GM19025 (cell line): ENCODE results near the gene IZUMO3.
"Not testable (repeated sequence)": the region's sequence is repeated elsewhere in the genome, so short reads cannot be mapped to it uniquely, and the experiment has no call there.

Source experiments
- ATAC-seq: cut with Tn5 transposase; IDR thresholded peaks from one replicate; pipeline ENCODE4 v1.9.1; 2021; ENCODE audit warnings: mild to moderate bottlenecking, low read depth, moderate library complexity; ENCODE audit not compliant: unreplicated experiment

IZUMO3 gene

GRCh38 chr9:24545847-24546522, at the start of gene IZUMO3:
Gene IZUMO3 (minus strand): TSS chr9:24545897. CDS start chr9:24545649, 248 bp downstream.
- no peak for ATAC-seq

- ATAC-seq: no peak
These were observed 48.6 kb upstream of the IZUMO3 start for GRCh38 chr9:24594234-24594850.

- no peak for ATAC-seq
These were observed 44.7 kb upstream of the IZUMO3 start for GRCh38 chr9:24590432-24590831.

- ATAC-seq: no peak
These were observed 42.2 kb upstream of the IZUMO3 start for GRCh38 chr9:24587883-24588282.

GRCh38 chr9:24582146-24583126, 36.7 kb upstream of the IZUMO3 start:
- no peak for ATAC-seq

- not testable (repeated sequence) for ATAC-seq
These were observed 34.3 kb upstream of the IZUMO3 start for GRCh38 chr9:24580005-24580404.

- ATAC-seq: no peak
These were observed 26.7 kb upstream of the IZUMO3 start for GRCh38 chr9:24572406-24572805.

- ATAC-seq: no peak
These were observed 16.3 kb upstream of the IZUMO3 start for GRCh38 chr9:24561957-24562356.

GRCh38 chr9:24553183-24553552, 7.5 kb upstream of the IZUMO3 start:
- no peak for ATAC-seq

GRCh38 chr9:24552526-24553182, 7.0 kb upstream of the IZUMO3 start:
- no peak for ATAC-seq

- ATAC-seq: no peak
These were observed 412 bp downstream of the IZUMO3 start for GRCh38 chr9:24545285-24545684.

- ATAC-seq: no peak
These were observed 27.2 kb downstream of the IZUMO3 start for GRCh38 chr9:24518545-24518944.

GRCh38 chr9:24516463-24516862, 29.2 kb downstream of the IZUMO3 start:
- no peak for ATAC-seq

- ATAC-seq: no peak
These were observed 35.8 kb downstream of the IZUMO3 start for GRCh38 chr9:24509850-24510249.

GRCh38 chr9:24504521-24504920, 41.2 kb downstream of the IZUMO3 start:
- no peak for ATAC-seq

GRCh38 chr9:24502206-24502937, 43.3 kb downstream of the IZUMO3 start:
- no peak for ATAC-seq

- ATAC-seq: no peak
These were observed 44.9 kb downstream of the IZUMO3 start for GRCh38 chr9:24500761-24501160.

- ATAC-seq: no peak
These were observed 47.1 kb downstream of the IZUMO3 start for GRCh38 chr9:24498632-24499031.

- ATAC-seq: no peak
These were observed 48.0 kb downstream of the IZUMO3 start for GRCh38 chr9:24497671-24498070.
